ENCODE data around the gene RAB3GAP2. TPM values are rescaled to one million over a fixed set of nuclear protein-coding genes. Genes with fewer than 3 reads are reported as not detected.

RAB3GAP2 gene
- total and polyA plus RNA-seq, 10 of the 15 experiments (the other 5 are each of a cell fraction or from before 2014, with no cell fraction given) = 11.9 to 51.1 (median 24.4) TPM

GRCh38 chr1:220186752-220187151 lies 85.5 kb downstream of the RAB3GAP2 start:
- no peak for DNase-seq (ENCODE audit: low read depth, low spot score)
- H3K27me3 ChIP-seq (replicated peaks in 1 of 2; ENCODE audit: control insufficient read depth in 2 of 2, insufficient read depth in 2 of 2, low read length in 1 of 2) = no peaks in the 10 kb centered on the region
- no peaks in the 10 kb centered on the region for H3K4me1 ChIP-seq (ENCODE audit: control insufficient read depth, insufficient read depth, low read length)
- no peak overlapping the region for H3K9ac ChIP-seq (ENCODE audit: control insufficient read depth, insufficient read depth, low read length)
- H3K9me3 ChIP-seq (replicated peaks; ENCODE audit: control insufficient read depth, insufficient read depth, low read length) = no peaks in the 10 kb centered on the region
- no peak overlapping the region for H2AFZ ChIP-seq (ENCODE audit: control insufficient read depth, low read depth, low read length)
- no peak for ATAC-seq
- no TSS peak for BruUV-seq (replicated peaks)
- ChIA-PET CTCF (interaction anchor here (0.7 to 8.3 kb wide), 8 partner anchors 10 to 196 kb away, joined by 3 to 101 read pairs (median 4); no protein-coding TSS in a partner anchor), POLR2A (interaction anchor here (0.7 kb wide), 1 partner anchor 36 kb away, joined by 4 read pairs; no protein-coding TSS in a partner anchor), SMC1A (ENCODE audit: uncharacterized antibody, unreplicated experiment) (interaction anchor here (1.0 to 3.5 kb wide), 6 partner anchors 9 to 32 kb away, joined by 3 to 18 read pairs (median 4); no protein-coding TSS in a partner anchor), RAD21 (ENCODE audit: unreplicated experiment) (interaction anchor here (0.9 to 2.2 kb wide), 4 partner anchors 8 to 622 kb away, joined by 3 to 6 read pairs (median 4); no protein-coding TSS in a partner anchor)
- H3K4me2 ChIP-seq (ENCODE audit: control insufficient read depth, insufficient read depth) = no peak overlapping the region
- peaks cover 0 to 18% of the 10 kb centered on the region in 2 experiments; a peak in 3 of 4 replicates for H3K36me3 ChIP-seq (ENCODE audit: control insufficient read depth in 2 of 2, insufficient read depth in 2 of 2, low read length in 1 of 2)
- H3K27ac ChIP-seq (ENCODE audit: control insufficient read depth, insufficient read depth) = no peak overlapping the region
- H3K79me2 ChIP-seq (ENCODE audit: control insufficient read depth, insufficient read depth, low read length) = no peaks in the 10 kb centered on the region
- in situ Hi-C loops (cut with MboI) (no loop called here), intact Hi-C loops (cut with micrococcal nuclease; ENCODE audit: unreplicated experiment) (no loop called here)
- no peaks in the 10 kb centered on the region for H4K20me1 ChIP-seq (ENCODE audit: control insufficient read depth, insufficient read depth)
- H3K4me3 ChIP-seq = no peak overlapping the region
- FAIRE-seq = no peak
- 73% methylated on average over 2 of the region's 2 CpGs for WGBS (ENCODE audit: insufficient coverage, insufficient replicate concordance, low lambda C conversion rate, missing lambda C conversion rate)
- TF ChIP-seq, protein P1, sequence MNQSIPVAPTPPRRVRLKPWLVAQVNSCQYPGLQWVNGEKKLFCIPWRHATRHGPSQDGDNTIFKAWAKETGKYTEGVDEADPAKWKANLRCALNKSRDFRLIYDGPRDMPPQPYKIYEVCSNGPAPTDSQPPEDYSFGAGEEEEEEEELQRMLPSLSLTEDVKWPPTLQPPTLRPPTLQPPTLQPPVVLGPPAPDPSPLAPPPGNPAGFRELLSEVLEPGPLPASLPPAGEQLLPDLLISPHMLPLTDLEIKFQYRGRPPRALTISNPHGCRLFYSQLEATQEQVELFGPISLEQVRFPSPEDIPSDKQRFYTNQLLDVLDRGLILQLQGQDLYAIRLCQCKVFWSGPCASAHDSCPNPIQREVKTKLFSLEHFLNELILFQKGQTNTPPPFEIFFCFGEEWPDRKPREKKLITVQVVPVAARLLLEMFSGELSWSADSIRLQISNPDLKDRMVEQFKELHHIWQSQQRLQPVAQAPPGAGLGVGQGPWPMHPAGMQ (IDR thresholded peaks at IDR 0.05; ENCODE audit: borderline replicate concordance) = no peak
- TF ChIP-seq SMAD1 (IDR thresholded peaks at IDR 0.05; ENCODE audit: low read depth, partially characterized antibody) (no peak), ELK1 (IDR thresholded peaks at IDR 0.05; ENCODE audit: low read depth, low read length) (no peak), YY1 (IDR thresholded peaks at IDR 0.05; ENCODE audit: low read depth, low read length) (no peak), NR2C1 (IDR thresholded peaks at IDR 0.05) (no peak), PAX8 (IDR thresholded peaks at IDR 0.05) (no peak), SREBF2 (IDR thresholded peaks at IDR 0.05; ENCODE audit: low read length) (no peak), EED (IDR thresholded peaks at IDR 0.05; ENCODE audit: low read depth) (no peak), HCFC1 (IDR thresholded peaks at IDR 0.05; ENCODE audit: low read length) (no peak), EP300 (IDR thresholded peaks at IDR 0.05; ENCODE audit: borderline replicate concordance in 1 of 2, control insufficient read depth in 1 of 2, low read depth in 2 of 2, low read length in 2 of 2) (no peak), RELB (IDR thresholded peaks at IDR 0.05; ENCODE audit: low read depth) (no peak), SUZ12 (IDR thresholded peaks at IDR 0.05; ENCODE audit: unreplicated experiment) (no peak), ZSCAN29 (IDR thresholded peaks at IDR 0.05) (no peak), CBX5 (IDR thresholded peaks at IDR 0.05; ENCODE audit: low read depth) (no peak)
- TF ChIP-seq, protein P2, sequence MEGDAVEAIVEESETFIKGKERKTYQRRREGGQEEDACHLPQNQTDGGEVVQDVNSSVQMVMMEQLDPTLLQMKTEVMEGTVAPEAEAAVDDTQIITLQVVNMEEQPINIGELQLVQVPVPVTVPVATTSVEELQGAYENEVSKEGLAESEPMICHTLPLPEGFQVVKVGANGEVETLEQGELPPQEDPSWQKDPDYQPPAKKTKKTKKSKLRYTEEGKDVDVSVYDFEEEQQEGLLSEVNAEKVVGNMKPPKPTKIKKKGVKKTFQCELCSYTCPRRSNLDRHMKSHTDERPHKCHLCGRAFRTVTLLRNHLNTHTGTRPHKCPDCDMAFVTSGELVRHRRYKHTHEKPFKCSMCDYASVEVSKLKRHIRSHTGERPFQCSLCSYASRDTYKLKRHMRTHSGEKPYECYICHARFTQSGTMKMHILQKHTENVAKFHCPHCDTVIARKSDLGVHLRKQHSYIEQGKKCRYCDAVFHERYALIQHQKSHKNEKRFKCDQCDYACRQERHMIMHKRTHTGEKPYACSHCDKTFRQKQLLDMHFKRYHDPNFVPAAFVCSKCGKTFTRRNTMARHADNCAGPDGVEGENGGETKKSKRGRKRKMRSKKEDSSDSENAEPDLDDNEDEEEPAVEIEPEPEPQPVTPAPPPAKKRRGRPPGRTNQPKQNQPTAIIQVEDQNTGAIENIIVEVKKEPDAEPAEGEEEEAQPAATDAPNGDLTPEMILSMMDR (IDR thresholded peaks at IDR 0.05 in 2 of 3, conservative IDR thresholded peaks at IDR 0.05 in 1 of 3; ENCODE audit: control insufficient read depth in 2 of 3, extremely low read depth in 1 of 3, insufficient read depth in 1 of 3, low read depth in 3 of 3, low read length in 3 of 3) = no peak
- TF ChIP-seq, protein P3, sequence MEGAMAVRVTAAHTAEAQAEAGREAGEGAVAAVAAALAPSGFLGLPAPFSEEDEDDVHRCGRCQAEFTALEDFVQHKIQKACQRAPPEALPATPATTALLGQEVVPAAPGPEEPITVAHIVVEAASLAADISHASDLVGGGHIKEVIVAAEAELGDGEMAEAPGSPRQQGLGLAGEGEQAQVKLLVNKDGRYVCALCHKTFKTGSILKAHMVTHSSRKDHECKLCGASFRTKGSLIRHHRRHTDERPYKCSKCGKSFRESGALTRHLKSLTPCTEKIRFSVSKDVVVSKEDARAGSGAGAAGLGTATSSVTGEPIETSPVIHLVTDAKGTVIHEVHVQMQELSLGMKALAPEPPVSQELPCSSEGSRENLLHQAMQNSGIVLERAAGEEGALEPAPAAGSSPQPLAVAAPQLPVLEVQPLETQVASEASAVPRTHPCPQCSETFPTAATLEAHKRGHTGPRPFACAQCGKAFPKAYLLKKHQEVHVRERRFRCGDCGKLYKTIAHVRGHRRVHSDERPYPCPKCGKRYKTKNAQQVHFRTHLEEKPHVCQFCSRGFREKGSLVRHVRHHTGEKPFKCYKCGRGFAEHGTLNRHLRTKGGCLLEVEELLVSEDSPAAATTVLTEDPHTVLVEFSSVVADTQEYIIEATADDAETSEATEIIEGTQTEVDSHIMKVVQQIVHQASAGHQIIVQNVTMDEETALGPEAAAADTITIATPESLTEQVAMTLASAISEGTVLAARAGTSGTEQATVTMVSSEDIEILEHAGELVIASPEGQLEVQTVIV (IDR thresholded peaks at IDR 0.05; ENCODE audit: borderline replicate concordance, partially characterized antibody) = no peak
